Measurements from ENCODE around the gene ANXA6. TPM values are rescaled to one million over a fixed set of nuclear protein-coding genes. Genes with fewer than 3 reads are reported as not detected.

The ANXA6 gene
- polyA plus RNA-seq, 1 of the 3 experiments (the other 2 are of a cell fraction): 87.5 TPM

GRCh38 chr5:151076616-151077015 lies 81.0 kb downstream of the ANXA6 start:
- Histone ChIP-seq H3K9me3 (no peaks in the 10 kb centered on the region), H3K4me1 (ENCODE audit: control insufficient read depth in 1 of 2, insufficient read depth in 2 of 2, low read depth in 1 of 2, low read length in 1 of 2) (peaks cover 5 to 15% of the 10 kb centered on the region in 2 experiments; a peak in 3 of 4 replicates), H3K27me3 (ENCODE audit: insufficient read depth) (no peaks in the 10 kb centered on the region), H3K9me2 (no peaks in the 10 kb centered on the region), H3K79me2 (ENCODE audit: insufficient read depth) (peaks cover 88% of the 10 kb centered on the region), H3K4me2 (no peak overlapping the region), H3K9ac (no peak overlapping the region), H2AFZ (ENCODE audit: low read depth) (no peak overlapping the region), H3K36me3 (replicated peaks in 1 of 2; ENCODE audit: control insufficient read depth in 1 of 2, insufficient read depth in 2 of 2, low read length in 1 of 2) (peaks cover 0 to 4% of the 10 kb centered on the region in 2 experiments), H4K20me1 (ENCODE audit: insufficient read depth) (peaks cover 47% of the 10 kb centered on the region), H3F3A (replicated peaks; ENCODE audit: insufficient read depth) (peaks cover 23% of the 10 kb centered on the region), H3K4me3 (ENCODE audit: low read depth in 2 of 2, low read length in 1 of 2) (no peak overlapping the region), H3K27ac (ENCODE audit: low read depth in 2 of 2, low read length in 1 of 2) (no peak overlapping the region)
- ChIA-PET CTCF (interaction anchor here (0.9 to 2.4 kb wide), 2 partner anchors 10 to 24 kb away, joined by 3 to 6 read pairs; no protein-coding TSS in a partner anchor), POLR2A (no interaction called here)
- WGBS (ENCODE audit: low lambda C conversion rate): 96% methylated on average over 6 of the region's 6 CpGs
- DNase-seq: no peak
- TF ChIP-seq REST (IDR thresholded peaks at IDR 0.05; ENCODE audit: low read depth, low read length) (no peak), RFX5 (IDR thresholded peaks at IDR 0.05; ENCODE audit: low read length) (no peak), CTCF (IDR thresholded peaks at IDR 0.05) (no peak), ZBTB33 (IDR thresholded peaks at IDR 0.05; ENCODE audit: borderline replicate concordance, low read depth) (no peak), MXI1 (IDR thresholded peaks at IDR 0.05; ENCODE audit: low read depth, low read length) (no peak), NRF1 (IDR thresholded peaks at IDR 0.05; ENCODE audit: low read depth, low read length) (no peak), NFIC (IDR thresholded peaks at IDR 0.05; ENCODE audit: borderline replicate concordance) (no peak), EP300 (IDR thresholded peaks at IDR 0.05; ENCODE audit: borderline replicate concordance in 1 of 2, low read depth in 1 of 2, low read length in 1 of 2) (no peak), RCOR1 (IDR thresholded peaks at IDR 0.05; ENCODE audit: low read length) (no peak), USF1 (IDR thresholded peaks at IDR 0.05; ENCODE audit: borderline replicate concordance, low read depth) (no peak), YY1 (IDR thresholded peaks at IDR 0.05; ENCODE audit: low read depth) (no peak), SIN3A (IDR thresholded peaks at IDR 0.05; ENCODE audit: borderline replicate concordance, low read depth, low read length) (no peak)

Data from SK-N-SH (cell line).